ENCODE data around the gene LY86. TPM values are rescaled to one million over a fixed set of nuclear protein-coding genes. Genes with fewer than 3 reads are reported as not detected.
"Not testable (repeated sequence)": the region's sequence is repeated elsewhere in the genome, so short reads cannot be mapped to it uniquely, and the experiment has no call there.

Gene LY86
- total RNA-seq, 1 experiment from 2014 or later: not detected

- BruUV-seq (replicated peaks): no TSS peak
- Mint-ChIP-seq H3K4me3 (ENCODE audit: low read depth, unreplicated experiment) (no peak overlapping the region), H3K36me3 (ENCODE audit: insufficient read depth, unreplicated experiment) (peaks cover 5% of the 10 kb centered on the region), H3K4me1 (ENCODE audit: low read depth, unreplicated experiment) (no peaks in the 10 kb centered on the region), H3K27ac (ENCODE audit: unreplicated experiment) (no peak overlapping the region), H3K27me3 (ENCODE audit: unreplicated experiment) (no peaks in the 10 kb centered on the region), H3K9me3 (ENCODE audit: low read depth, unreplicated experiment) (peaks cover 2% of the 10 kb centered on the region)
- intact Hi-C loops (cut with micrococcal nuclease; ENCODE audit: unreplicated experiment): no loop called here
- CTCF ChIA-PET: interaction anchor here (0.7 kb wide), 1 partner anchor 205 kb away, joined by 4 read pairs; no protein-coding TSS in a partner anchor
- TF ChIP-seq CTCF (IDR thresholded peaks at IDR 0.05; ENCODE audit: unreplicated experiment): no peak
- DNase-seq: no peak
These were observed 14.8 kb downstream of the LY86 start for GRCh38 chr6:6603317-6603716.

GRCh38 chr6:6604015-6604414, 15.5 kb downstream of the LY86 start:
- Mint-ChIP-seq H3K4me3 (ENCODE audit: low read depth, unreplicated experiment) (no peak overlapping the region), H3K9me3 (ENCODE audit: low read depth, unreplicated experiment) (peaks cover 2% of the 10 kb centered on the region), H3K27ac (ENCODE audit: unreplicated experiment) (no peak overlapping the region), H3K27me3 (ENCODE audit: unreplicated experiment) (no peaks in the 10 kb centered on the region), H3K4me1 (ENCODE audit: low read depth, unreplicated experiment) (no peaks in the 10 kb centered on the region), H3K36me3 (ENCODE audit: insufficient read depth, unreplicated experiment) (peaks cover 5% of the 10 kb centered on the region)
- CTCF ChIA-PET: interaction anchor here (0.7 kb wide), 1 partner anchor 206 kb away, joined by 4 read pairs; no protein-coding TSS in a partner anchor
- intact Hi-C loops (cut with micrococcal nuclease; ENCODE audit: unreplicated experiment): no loop called here
- no peak for DNase-seq
- BruUV-seq (replicated peaks): no TSS peak
- TF ChIP-seq CTCF (IDR thresholded peaks at IDR 0.05; ENCODE audit: unreplicated experiment): no peak

- Mint-ChIP-seq H3K36me3 (ENCODE audit: insufficient read depth, unreplicated experiment) (peaks cover 5% of the 10 kb centered on the region), H3K27me3 (ENCODE audit: unreplicated experiment) (no peaks in the 10 kb centered on the region), H3K4me1 (ENCODE audit: low read depth, unreplicated experiment) (no peaks in the 10 kb centered on the region), H3K9me3 (ENCODE audit: low read depth, unreplicated experiment) (peaks cover 2% of the 10 kb centered on the region), H3K4me3 (ENCODE audit: low read depth, unreplicated experiment) (no peak overlapping the region), H3K27ac (ENCODE audit: unreplicated experiment) (no peak overlapping the region)
- no peak for TF ChIP-seq CTCF (IDR thresholded peaks at IDR 0.05; ENCODE audit: unreplicated experiment)
- intact Hi-C loops (cut with micrococcal nuclease; ENCODE audit: unreplicated experiment): no loop called here
- CTCF ChIA-PET: no interaction called here
- no peak for DNase-seq
- no TSS peak for BruUV-seq (replicated peaks)
These were observed 16.0 kb downstream of the LY86 start for GRCh38 chr6:6604566-6604965.

GRCh38 chr6:6605873-6606272, 17.4 kb downstream of the LY86 start:
- intact Hi-C loops (cut with micrococcal nuclease; ENCODE audit: unreplicated experiment): no loop called here
- H3K27me3 Mint-ChIP-seq (ENCODE audit: unreplicated experiment): no peaks in the 10 kb centered on the region
- no peaks in the 10 kb centered on the region for H3K4me1 Mint-ChIP-seq (ENCODE audit: low read depth, unreplicated experiment)
- TF ChIP-seq CTCF (IDR thresholded peaks at IDR 0.05; ENCODE audit: unreplicated experiment): no peak
- CTCF ChIA-PET: no interaction called here
- DNase-seq: no peak
- no TSS peak for BruUV-seq (replicated peaks)
- peaks cover 2% of the 10 kb centered on the region for H3K9me3 Mint-ChIP-seq (ENCODE audit: low read depth, unreplicated experiment)
- peaks cover 5% of the 10 kb centered on the region for H3K36me3 Mint-ChIP-seq (ENCODE audit: insufficient read depth, unreplicated experiment)
- no peak overlapping the region for H3K4me3 Mint-ChIP-seq (ENCODE audit: low read depth, unreplicated experiment)
- no peak overlapping the region for H3K27ac Mint-ChIP-seq (ENCODE audit: unreplicated experiment)

- H3K9me3 Mint-ChIP-seq (ENCODE audit: low read depth, unreplicated experiment); intact Hi-C loops (cut with micrococcal nuclease; ENCODE audit: unreplicated experiment); DNase-seq; H3K27me3 Mint-ChIP-seq (ENCODE audit: unreplicated experiment); H3K4me3 Mint-ChIP-seq (ENCODE audit: low read depth, unreplicated experiment); BruUV-seq (replicated peaks); CTCF ChIA-PET; H3K4me1 Mint-ChIP-seq (ENCODE audit: low read depth, unreplicated experiment); H3K36me3 Mint-ChIP-seq (ENCODE audit: insufficient read depth, unreplicated experiment); H3K27ac Mint-ChIP-seq (ENCODE audit: unreplicated experiment): not testable (repeated sequence)
These were observed 18.0 kb downstream of the LY86 start for GRCh38 chr6:6606391-6607030.

All from Calu3 (cell line).